ENCODE results near the gene FSHR.

Gene FSHR

GRCh38 chr2:48961009-48961408 lies 193.3 kb downstream of the FSHR start:
- no peak for DNase-seq (ENCODE audit: extremely low spot score)
- no peak for TF ChIP-seq SUZ12 (IDR thresholded peaks at IDR 0.05)
- TF ChIP-seq HDGF (IDR thresholded peaks at IDR 0.05; ENCODE audit: borderline replicate concordance), result no peak
- no peak for TF ChIP-seq FOXK2 (IDR thresholded peaks at IDR 0.05)
- no peak for TF ChIP-seq BHLHE40 (IDR thresholded peaks at IDR 0.05; ENCODE audit: borderline replicate concordance)
- TF ChIP-seq FOXA1 (IDR thresholded peaks at IDR 0.05), result no peak
- TF ChIP-seq SP1 (IDR thresholded peaks at IDR 0.05), result no peak
- TF ChIP-seq L3MBTL2 (conservative IDR thresholded peaks at IDR 0.05), result no peak
- no peak for TF ChIP-seq NFRKB (IDR thresholded peaks at IDR 0.05)
- no peak for TF ChIP-seq PKNOX1 (IDR thresholded peaks at IDR 0.05)
- no peak for TF ChIP-seq FOXM1 (IDR thresholded peaks at IDR 0.05; ENCODE audit: borderline replicate concordance)
- TF ChIP-seq ARNT (IDR thresholded peaks at IDR 0.05), result no peak
- no peak for TF ChIP-seq LEF1 (IDR thresholded peaks at IDR 0.05; ENCODE audit: borderline replicate concordance)
- no peak for TF ChIP-seq ELF4 (IDR thresholded peaks at IDR 0.05)
- TF ChIP-seq CTBP1 (IDR thresholded peaks at IDR 0.05; ENCODE audit: borderline replicate concordance), result no peak
- no peak for TF ChIP-seq ZNF384 (IDR thresholded peaks at IDR 0.05)
- POLR2A ChIA-PET, result no interaction called here
- CTCF ChIA-PET, result interaction anchor here (1.1 kb wide), 1 partner anchor 15 kb away, joined by 3 read pairs; no protein-coding TSS in a partner anchor

GRCh38 chr2:48954935-48955334 lies 199.4 kb downstream of the FSHR start:
- CTCF ChIA-PET, result no interaction called here
- no peak for DNase-seq (ENCODE audit: extremely low spot score)
- TF ChIP-seq FOXM1 (IDR thresholded peaks at IDR 0.05; ENCODE audit: borderline replicate concordance) (no peak), FOXA1 (IDR thresholded peaks at IDR 0.05) (no peak), SP1 (IDR thresholded peaks at IDR 0.05) (no peak), FOXK2 (IDR thresholded peaks at IDR 0.05) (no peak), TARDBP (IDR thresholded peaks at IDR 0.05) (no peak), PKNOX1 (IDR thresholded peaks at IDR 0.05) (no peak), HDGF (IDR thresholded peaks at IDR 0.05; ENCODE audit: borderline replicate concordance) (no peak), ARNT (IDR thresholded peaks at IDR 0.05) (no peak), ELF4 (IDR thresholded peaks at IDR 0.05) (no peak), ZNF384 (IDR thresholded peaks at IDR 0.05) (no peak), L3MBTL2 (conservative IDR thresholded peaks at IDR 0.05) (no peak), LEF1 (IDR thresholded peaks at IDR 0.05; ENCODE audit: borderline replicate concordance) (no peak), CTBP1 (IDR thresholded peaks at IDR 0.05; ENCODE audit: borderline replicate concordance) (no peak), SUZ12 (IDR thresholded peaks at IDR 0.05) (no peak), BHLHE40 (IDR thresholded peaks at IDR 0.05; ENCODE audit: borderline replicate concordance) (no peak), NFRKB (IDR thresholded peaks at IDR 0.05) (no peak)
- POLR2A ChIA-PET, result no interaction called here

- POLR2A ChIA-PET, result no interaction called here
- CTCF ChIA-PET, result no interaction called here
- no peak for TF ChIP-seq ELF4 (IDR thresholded peaks at IDR 0.05)
- TF ChIP-seq SP1 (IDR thresholded peaks at IDR 0.05), result no peak
- no peak for TF ChIP-seq CTBP1 (IDR thresholded peaks at IDR 0.05; ENCODE audit: borderline replicate concordance)
- TF ChIP-seq NFRKB (IDR thresholded peaks at IDR 0.05), result no peak
- TF ChIP-seq L3MBTL2 (conservative IDR thresholded peaks at IDR 0.05), result no peak
- TF ChIP-seq FOXM1 (IDR thresholded peaks at IDR 0.05; ENCODE audit: borderline replicate concordance), result no peak
- no peak for TF ChIP-seq HDGF (IDR thresholded peaks at IDR 0.05; ENCODE audit: borderline replicate concordance)
- no peak for TF ChIP-seq BHLHE40 (IDR thresholded peaks at IDR 0.05; ENCODE audit: borderline replicate concordance)
- TF ChIP-seq PKNOX1 (IDR thresholded peaks at IDR 0.05), result no peak
- no peak for TF ChIP-seq SUZ12 (IDR thresholded peaks at IDR 0.05)
- TF ChIP-seq TARDBP (IDR thresholded peaks at IDR 0.05), result no peak
- TF ChIP-seq LEF1 (IDR thresholded peaks at IDR 0.05; ENCODE audit: borderline replicate concordance), result no peak
- TF ChIP-seq ZNF384 (IDR thresholded peaks at IDR 0.05), result no peak
- no peak for TF ChIP-seq FOXA1 (IDR thresholded peaks at IDR 0.05)
- no peak for TF ChIP-seq FOXK2 (IDR thresholded peaks at IDR 0.05)
- no peak for TF ChIP-seq ARNT (IDR thresholded peaks at IDR 0.05)
- DNase-seq (ENCODE audit: extremely low spot score), result no peak
Observed at GRCh38 chr2:48954311-48954710, 200.0 kb downstream of the FSHR start.

- ChIA-PET POLR2A (no interaction called here), CTCF (interaction anchor here (0.6 kb wide), 1 partner anchor 259 kb away, joined by 5 read pairs; no protein-coding TSS in a partner anchor)
- no peak for TF ChIP-seq CTBP1 (IDR thresholded peaks at IDR 0.05; ENCODE audit: borderline replicate concordance)
- no peak for DNase-seq (ENCODE audit: extremely low spot score)
Observed at GRCh38 chr2:48952614-48953013, 201.7 kb downstream of the FSHR start.

GRCh38 chr2:48952143-48952542 lies 202.2 kb downstream of the FSHR start:
- ChIA-PET CTCF (interaction anchor here (0.6 kb wide), 1 partner anchor 259 kb away, joined by 5 read pairs; no protein-coding TSS in a partner anchor), POLR2A (no interaction called here)
- TF ChIP-seq ARNT (IDR thresholded peaks at IDR 0.05) (no peak), L3MBTL2 (conservative IDR thresholded peaks at IDR 0.05) (no peak), FOXM1 (IDR thresholded peaks at IDR 0.05; ENCODE audit: borderline replicate concordance) (no peak)
- DNase-seq (ENCODE audit: extremely low spot score), result no peak

- ChIA-PET POLR2A (no interaction called here), CTCF (no interaction called here)
- no peak for DNase-seq (ENCODE audit: extremely low spot score)
- TF ChIP-seq BHLHE40 (IDR thresholded peaks at IDR 0.05; ENCODE audit: borderline replicate concordance), result no peak
- no peak for TF ChIP-seq FOXA1 (IDR thresholded peaks at IDR 0.05)
- TF ChIP-seq ARNT (IDR thresholded peaks at IDR 0.05), result no peak
- no peak for TF ChIP-seq ELF4 (IDR thresholded peaks at IDR 0.05)
- no peak for TF ChIP-seq SP1 (IDR thresholded peaks at IDR 0.05)
- no peak for TF ChIP-seq L3MBTL2 (conservative IDR thresholded peaks at IDR 0.05)
- no peak for TF ChIP-seq SUZ12 (IDR thresholded peaks at IDR 0.05)
- TF ChIP-seq NFRKB (IDR thresholded peaks at IDR 0.05), result no peak
- no peak for TF ChIP-seq HDGF (IDR thresholded peaks at IDR 0.05; ENCODE audit: borderline replicate concordance)
- no peak for TF ChIP-seq LEF1 (IDR thresholded peaks at IDR 0.05; ENCODE audit: borderline replicate concordance)
- no peak for TF ChIP-seq FOXK2 (IDR thresholded peaks at IDR 0.05)
- TF ChIP-seq PKNOX1 (IDR thresholded peaks at IDR 0.05), result no peak
- TF ChIP-seq ZNF384 (IDR thresholded peaks at IDR 0.05), result no peak
- TF ChIP-seq CTBP1 (IDR thresholded peaks at IDR 0.05; ENCODE audit: borderline replicate concordance), result no peak
- no peak for TF ChIP-seq TARDBP (IDR thresholded peaks at IDR 0.05)
- TF ChIP-seq FOXM1 (IDR thresholded peaks at IDR 0.05; ENCODE audit: borderline replicate concordance), result no peak
Observed at GRCh38 chr2:48948400-48949125, 205.8 kb downstream of the FSHR start.
